ENCODE data around the gene FBRSL1.

GRCh38 chr12:132506328-132507160 is 16.6 kb downstream of the FBRSL1 start:
- TF ChIP-seq CTCF (IDR thresholded peaks at IDR 0.05; ENCODE audit: extremely low read depth in 1 of 2, insufficient read depth in 1 of 2, low read depth in 1 of 2, low read length in 2 of 2): no peak
- TF ChIP-seq POLR2A (IDR thresholded peaks at IDR 0.05; ENCODE audit: low read depth, low read length): no peak
- TF ChIP-seq MAX (IDR thresholded peaks at IDR 0.05; ENCODE audit: insufficient read depth, insufficient read length): peak; percentile 20
- TF ChIP-seq POLR2AphosphoS5 (IDR thresholded peaks at IDR 0.05; ENCODE audit: insufficient read depth, low read depth, low read length): peak; percentile 55
- no peak for TF ChIP-seq EZH2 (IDR thresholded peaks at IDR 0.05; ENCODE audit: borderline replicate concordance, low read depth, low read length, severe bottlenecking)
